Measurements from ENCODE around the gene PRMT6. TPM values are rescaled to one million over a fixed set of nuclear protein-coding genes. Genes with fewer than 3 reads are reported as not detected.
"Not testable (repeated sequence)": the region's sequence is repeated elsewhere in the genome, so short reads cannot be mapped to it uniquely, and the experiment has no call there.

PRMT6 gene
- 10 to 100 TPM; 23.3 to 23.5 TPM for total RNA-seq
- 10 to 100 TPM; 14.4 to 17.5 (median 17.0) TPM for polyA plus RNA-seq
- 10.6 to 37.9 (median 27.5) reads per million in 6 experiments for total RNA-seq

- ATAC-seq = peak; percentile 94
- POLR2A ChIA-PET = interaction anchor here (0.6 kb wide), 1 partner anchor 84 kb away, joined by 7 read pairs; no protein-coding TSS in a partner anchor
- H3K27me3 Mint-ChIP-seq = no peaks in the 10 kb centered on the region
Measured at GRCh38 chr1:107056426-107057196, at the start of gene PRMT6. Gene PRMT6, plus strand, starts transcription at chr1:107056674. Its CDS starts 42 bp downstream, at chr1:107056716.

GRCh38 chr1:107009281-107009680 is 47.2 kb upstream of the PRMT6 start:
- Mint-ChIP-seq H3K27ac (no peak overlapping the region), H3K36me3 (no peaks in the 10 kb centered on the region), H3K4me3 (no peak overlapping the region), H3K27me3 (peaks cover 5 to 26% (median 8%) of the 10 kb centered on the region in 5 donors), H3K9me3 (no peaks in the 10 kb centered on the region), H3K4me1 (no peaks in the 10 kb centered on the region)
- ATAC-seq (no peak), DNase-seq (no peak)
- POLR2A ChIA-PET = no interaction called here

More at GRCh38 chr1:107056426-107057196, at the start of gene PRMT6:
- Mint-ChIP-seq H3K9me3 (peaks cover 0 to 4% (median 0%) of the 10 kb centered on the region in 9 donors), H3K4me3 (peak within 1 kb of the TSS; percentile 95 to 100 (median 98)), H3K36me3 (peaks cover 6 to 27% (median 8%) of the 10 kb centered on the region in 3 donors), H3K4me1 (peaks cover 12 to 32% (median 30%) of the 10 kb centered on the region in 4 donors), H3K27ac (peak within 1 kb of the TSS; percentile 94 to 100 (median 98))
- DNase-seq = peak; percentile 65 to 91 (median 80)

DNA sequence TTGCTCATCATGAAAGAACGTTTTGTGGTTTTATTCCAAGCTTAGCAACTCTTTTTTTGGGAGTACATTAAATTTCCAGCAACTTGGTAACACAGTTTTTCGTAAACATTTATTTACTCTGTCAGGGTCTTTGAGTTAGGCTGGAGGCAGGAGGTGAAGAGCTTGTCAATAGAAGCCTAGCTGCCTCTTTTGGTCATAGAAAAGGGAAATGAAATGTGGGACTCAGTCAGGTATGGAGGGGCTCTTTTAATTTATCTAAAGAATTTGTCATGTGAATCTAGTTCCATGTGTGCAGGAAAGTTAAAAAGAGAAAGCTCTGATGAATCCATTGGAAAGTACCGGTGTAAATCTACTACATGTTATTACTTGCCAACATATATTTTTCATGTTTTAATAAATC is 45.9 kb upstream of the PRMT6 start:
- peak overlapping the region in 1 of 10 donors; percentile 10 for H3K27ac Mint-ChIP-seq
- POLR2A ChIA-PET = no interaction called here
- no peak overlapping the region for H3K4me3 Mint-ChIP-seq

GRCh38 chr1:107016376-107016978 is 40.0 kb upstream of the PRMT6 start:
- ATAC-seq = no peak
- no peak for DNase-seq
- Mint-ChIP-seq H3K4me3 (no peak overlapping the region), H3K4me1 (no peaks in the 10 kb centered on the region), H3K9me3 (peaks cover 0 to 1% (median 0%) of the 10 kb centered on the region in 9 donors), H3K27me3 (peaks cover 4 to 9% (median 8%) of the 10 kb centered on the region in 5 donors), H3K27ac (no peak overlapping the region), H3K36me3 (no peaks in the 10 kb centered on the region)
- POLR2A ChIA-PET = no interaction called here

More for the DNA sequence above, 45.9 kb upstream of the PRMT6 start:
- H3K36me3 Mint-ChIP-seq = no peaks in the 10 kb centered on the region
- ATAC-seq (no peak), DNase-seq (no peak)
- H3K4me1 Mint-ChIP-seq = no peaks in the 10 kb centered on the region
- H3K9me3 Mint-ChIP-seq = no peaks in the 10 kb centered on the region
- H3K27me3 Mint-ChIP-seq = peaks cover 7 to 35% (median 12%) of the 10 kb centered on the region in 5 donors

GRCh38 chr1:107018445-107018844 is 38.0 kb upstream of the PRMT6 start:
- POLR2A ChIA-PET = no interaction called here
- H3K4me3 Mint-ChIP-seq = no peak overlapping the region
- H3K27ac Mint-ChIP-seq = no peak overlapping the region
- no peaks in the 10 kb centered on the region for H3K4me1 Mint-ChIP-seq
- H3K36me3 Mint-ChIP-seq = no peaks in the 10 kb centered on the region
- H3K27me3 Mint-ChIP-seq = peaks cover 4 to 23% (median 10%) of the 10 kb centered on the region in 5 donors
- DNase-seq (no peak), ATAC-seq (no peak)
- peaks cover 0 to 9% (median 2%) of the 10 kb centered on the region in 9 donors for H3K9me3 Mint-ChIP-seq

DNA sequence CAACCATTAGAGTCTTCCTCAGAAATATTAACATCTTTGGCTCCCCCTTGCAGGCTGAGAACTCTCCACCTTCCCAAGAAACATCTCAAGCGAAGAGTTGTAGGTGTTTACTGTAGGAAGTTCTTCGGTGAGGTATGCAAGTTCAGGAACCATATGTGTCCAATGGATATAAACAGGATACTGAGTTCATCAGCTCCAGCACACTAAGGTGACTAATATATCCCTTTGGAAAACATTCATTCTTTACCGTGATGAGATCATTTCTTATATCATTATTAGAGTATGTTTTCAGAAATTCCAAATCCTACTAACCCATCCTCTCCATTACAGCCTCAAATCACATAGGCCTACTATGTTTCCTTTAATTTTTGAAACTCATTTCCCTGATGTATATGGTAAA is 37.3 kb upstream of the PRMT6 start:
- Mint-ChIP-seq H3K36me3 (no peaks in the 10 kb centered on the region), H3K4me1 (no peaks in the 10 kb centered on the region), H3K4me3 (no peak overlapping the region), H3K27ac (peak overlapping the region in 1 of 10 donors; percentile 5), H3K27me3 (peaks cover 4 to 23% (median 10%) of the 10 kb centered on the region in 5 donors), H3K9me3 (peaks cover 0 to 9% (median 2%) of the 10 kb centered on the region in 9 donors)
- DNase-seq (no peak), ATAC-seq (no peak)
- POLR2A ChIA-PET = no interaction called here

DNA sequence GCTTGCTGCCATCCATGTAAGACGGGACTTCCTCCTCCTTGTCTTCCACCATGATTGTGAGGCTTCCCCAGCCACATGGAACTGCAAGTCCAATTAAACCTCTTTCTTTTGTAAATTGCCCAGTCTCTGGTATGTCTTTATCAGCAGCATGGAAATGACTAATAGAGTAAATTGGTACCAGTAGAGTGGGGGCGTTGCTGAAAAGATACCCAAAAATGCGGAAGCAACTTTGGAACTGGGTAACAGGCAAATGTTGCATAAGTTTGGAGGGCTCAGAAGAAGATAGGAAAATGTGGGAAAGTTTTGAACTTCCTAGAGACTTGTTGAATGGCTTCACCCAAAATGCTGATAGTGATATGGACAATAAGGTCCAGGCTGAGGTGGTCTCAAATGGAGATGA is 17.6 kb upstream of the PRMT6 start:
- ATAC-seq, H3K36me3 Mint-ChIP-seq, H3K4me1 Mint-ChIP-seq, H3K27ac Mint-ChIP-seq, DNase-seq, H3K4me3 Mint-ChIP-seq, POLR2A ChIA-PET: not testable (repeated sequence)
- H3K9me3 Mint-ChIP-seq = peaks cover 0 to 11% (median 6%) of the 10 kb centered on the region in 9 donors
- peaks cover 13 to 29% (median 15%) of the 10 kb centered on the region in 5 donors for H3K27me3 Mint-ChIP-seq

DNA sequence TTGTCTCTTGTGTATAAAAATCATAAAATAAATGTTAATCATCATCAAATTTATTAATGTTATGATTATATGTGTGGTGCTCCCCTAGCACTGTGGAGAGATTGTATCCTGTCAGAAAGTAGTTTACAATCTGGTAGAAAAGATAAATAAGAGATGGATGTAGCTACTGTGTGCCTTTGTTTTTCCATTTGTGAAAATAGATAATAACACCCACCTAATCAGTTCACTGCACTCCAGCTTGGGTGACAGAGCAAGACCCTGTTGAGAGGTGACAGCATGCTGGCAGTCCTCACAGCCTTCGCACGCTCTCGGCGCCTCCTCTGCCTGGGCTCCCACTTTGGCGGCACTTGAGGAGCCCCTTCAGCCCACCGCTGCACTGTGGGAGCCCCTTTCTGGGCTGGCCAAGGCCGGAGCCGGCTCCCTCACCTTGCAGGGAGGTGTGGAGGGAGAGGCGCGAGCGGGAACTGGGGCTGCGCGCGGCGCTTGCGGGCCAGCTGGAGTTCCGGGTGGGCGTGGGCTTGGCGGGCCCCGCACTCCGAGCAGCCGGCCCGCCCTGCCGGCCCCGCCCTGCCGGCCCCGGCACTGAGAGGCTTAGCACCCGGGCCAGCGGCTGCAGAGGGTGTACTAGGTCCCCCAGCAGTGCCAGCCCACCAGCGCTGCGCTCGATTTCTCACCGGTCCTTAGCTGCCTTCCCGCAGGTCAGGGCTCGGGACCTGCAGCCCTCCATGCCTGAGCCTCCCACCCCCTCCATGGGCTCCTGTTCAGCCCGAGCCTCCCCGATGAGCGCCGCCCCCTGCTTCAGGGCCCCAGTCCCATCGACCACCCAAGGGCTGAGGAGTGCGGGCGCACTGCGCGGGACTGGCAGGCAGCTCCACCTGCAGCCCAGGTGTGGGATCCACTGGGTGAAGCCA is 11.9 kb upstream of the PRMT6 start:
- H3K4me3 Mint-ChIP-seq, H3K27ac Mint-ChIP-seq, POLR2A ChIA-PET, ATAC-seq, H3K4me1 Mint-ChIP-seq, H3K9me3 Mint-ChIP-seq, H3K36me3 Mint-ChIP-seq, DNase-seq: not testable (repeated sequence)
- peaks cover 10 to 30% (median 19%) of the 10 kb centered on the region in 5 donors for H3K27me3 Mint-ChIP-seq

DNA sequence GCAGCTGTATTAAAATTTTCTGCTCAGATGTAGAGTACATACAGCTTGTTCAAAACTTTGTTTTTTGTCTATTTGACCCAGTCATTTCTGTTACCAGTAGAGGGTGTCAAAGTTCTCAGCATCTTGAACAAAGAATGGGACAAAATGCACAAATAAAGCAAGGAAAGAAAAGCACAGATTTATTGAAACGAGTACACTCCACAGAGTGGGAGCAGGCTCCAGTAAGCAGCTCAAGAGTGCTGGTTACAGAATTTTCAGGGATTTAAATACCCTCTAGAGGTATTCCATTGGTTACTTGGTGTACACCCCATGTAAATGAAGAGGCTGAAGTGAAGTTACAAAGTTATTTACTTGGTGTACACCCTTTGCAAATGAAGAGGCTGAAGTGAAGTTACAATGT is 8.9 kb upstream of the PRMT6 start:
- Mint-ChIP-seq H3K36me3 (peaks cover 0 to 4% (median 0%) of the 10 kb centered on the region in 3 donors), H3K4me1 (no peaks in the 10 kb centered on the region), H3K27ac (no peak overlapping the region), H3K4me3 (no peak overlapping the region), H3K27me3 (peaks cover 9 to 21% (median 17%) of the 10 kb centered on the region in 5 donors), H3K9me3 (peaks cover 0 to 3% (median 0%) of the 10 kb centered on the region in 9 donors)
- no peak for DNase-seq
- ATAC-seq = no peak
- POLR2A ChIA-PET = no interaction called here

GRCh38 chr1:107048241-107048640 is 8.2 kb upstream of the PRMT6 start:
- no peak for ATAC-seq
- Mint-ChIP-seq H3K9me3 (peaks cover 0 to 3% (median 0%) of the 10 kb centered on the region in 9 donors), H3K4me1 (no peaks in the 10 kb centered on the region), H3K27me3 (peaks cover 9 to 18% (median 17%) of the 10 kb centered on the region in 5 donors), H3K27ac (no peak overlapping the region), H3K36me3 (peaks cover 0 to 4% (median 0%) of the 10 kb centered on the region in 3 donors), H3K4me3 (no peak overlapping the region)
- DNase-seq = no peak
- POLR2A ChIA-PET = no interaction called here

DNA sequence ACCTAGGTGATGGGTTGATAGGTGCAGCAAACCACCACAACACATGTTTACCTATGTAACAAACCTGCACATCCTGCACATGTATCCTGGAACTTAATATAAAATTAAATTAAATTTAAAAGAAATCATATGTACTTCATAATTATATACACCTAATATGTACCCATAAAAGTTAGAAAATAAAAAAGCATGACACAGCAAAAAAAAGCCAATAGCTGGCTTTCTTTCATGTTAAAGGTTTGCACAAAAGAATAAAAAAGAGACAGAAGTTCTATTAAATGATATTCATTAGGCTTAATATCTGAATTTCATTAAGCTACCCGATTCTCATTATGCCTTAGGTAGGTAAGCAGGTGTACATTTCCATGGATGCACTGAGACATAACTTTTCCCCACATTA is 5.2 kb upstream of the PRMT6 start:
- peaks cover 2 to 18% (median 15%) of the 10 kb centered on the region in 5 donors for H3K27me3 Mint-ChIP-seq
- H3K4me3 Mint-ChIP-seq = no peak overlapping the region
- POLR2A ChIA-PET = interaction anchor here (0.9 kb wide), 1 partner anchor 90 kb away, joined by 4 read pairs; the partner anchor contains the start of gene NTNG1
- peaks cover 0 to 8% (median 4%) of the 10 kb centered on the region in 3 donors for H3K36me3 Mint-ChIP-seq
- peaks cover 0 to 3% (median 0%) of the 10 kb centered on the region in 9 donors for H3K9me3 Mint-ChIP-seq
- no peak for ATAC-seq
- H3K27ac Mint-ChIP-seq = no peak overlapping the region
- DNase-seq = no peak
- H3K4me1 Mint-ChIP-seq = peaks cover 0 to 8% (median 2%) of the 10 kb centered on the region in 4 donors

GRCh38 chr1:107055919-107056425 is 502 bp upstream of the PRMT6 start:
- H3K27ac Mint-ChIP-seq = peak overlapping the region; percentile 94 to 100 (median 98)
- H3K4me1 Mint-ChIP-seq = peaks cover 12 to 32% (median 30%) of the 10 kb centered on the region in 4 donors
- H3K27me3 Mint-ChIP-seq, ATAC-seq, H3K9me3 Mint-ChIP-seq, POLR2A ChIA-PET: not testable (repeated sequence)
- DNase-seq = peak in 1 of 10 donors; percentile 5
- peak overlapping the region; percentile 95 to 100 (median 98) for H3K4me3 Mint-ChIP-seq
- peaks cover 6 to 21% (median 8%) of the 10 kb centered on the region in 3 donors for H3K36me3 Mint-ChIP-seq
